Suprapubic skin (tissue), 4 donors: ENCODE results near the gene JSRP1. TPM values are rescaled to one million over a fixed set of nuclear protein-coding genes. Genes with fewer than 3 reads are reported as not detected.

Experiments
- DNase-seq, 2 donors: peaks; one replicate each; pipeline ENCODE4 v3.0.0-alpha.2; 2019; ENCODE audit warnings: low spot score in 2 of 2
- H3K27ac ChIP-seq: fragments of 200-600 bp; sonication (generic); one replicate; pipeline ENCODE4 v1.5.1; 2019
- H3K27me3 ChIP-seq: fragments of 200-600 bp; sonication (generic); one replicate; pipeline ENCODE4 v1.5.1; 2019
- H3K36me3 ChIP-seq: fragments of 200-600 bp; sonication (generic); one replicate; pipeline ENCODE4 v1.5.1; 2019
- H3K4me1 ChIP-seq: fragments of 200-600 bp; sonication (generic); one replicate; pipeline ENCODE4 v1.5.1; 2019
- H3K4me3 ChIP-seq: fragments of 200-600 bp; sonication (generic); one replicate; pipeline ENCODE4 v1.5.1; 2019; ENCODE audit warnings: mild to moderate bottlenecking
- H3K9me3 ChIP-seq: fragments of 200-600 bp; sonication (generic); one replicate; pipeline ENCODE4 v1.5.1; 2019
- EP300 ChIP-seq: sonication (generic); formaldehyde crosslinking; IDR thresholded peaks from one replicate; pipeline ENCODE4 v1.6.1; 2017; ENCODE audit warnings: antibody characterized with exemption
- POLR2A ChIP-seq, 2 donors: fragments of 450-650 bp; IDR thresholded peaks; one replicate each; pipeline ENCODE4 v1.6.1; 2017; ENCODE audit warnings: antibody characterized with exemption in 2 of 2, mild to moderate bottlenecking in 2 of 2, moderate library complexity in 2 of 2
- POLR2AphosphoS5 ChIP-seq, 3 donors: sonication (generic); formaldehyde crosslinking; IDR thresholded peaks; one replicate each; pipeline ENCODE4 v1.6.1; 2017; ENCODE audit warnings: antibody characterized with exemption in 3 of 3
- WGBS: methylation state at CpG from one replicate; pipeline ENCODE4 v1.1.5; 2018; 5-methylcytosine and 5-hydroxymethylcytosine counted together
- total RNA-seq, 4 donors: library from RNA; depleted of rRNA; stranded (reverse); fragments of >200 nt; gene quantifications; one replicate each; pipeline ENCODE4 v1.1.0, GENCODE V29; 2016
- TF ChIP-seq, protein P1 (sequence below), 2 donors: fragments of 200-600 bp in 1 of 2; fragments of 450-650 bp in 1 of 2; sonication (generic) in 1 of 2; IDR thresholded peaks; one replicate each; pipeline ENCODE4 v1.5.1; 2016 to 2019; ENCODE audit warnings: antibody characterized with exemption in 2 of 2, mild to moderate bottlenecking in 1 of 2, moderate library complexity in 1 of 2

JSRP1 gene
- total RNA-seq, 4 donors from 2014 or later: not detected

DNA sequence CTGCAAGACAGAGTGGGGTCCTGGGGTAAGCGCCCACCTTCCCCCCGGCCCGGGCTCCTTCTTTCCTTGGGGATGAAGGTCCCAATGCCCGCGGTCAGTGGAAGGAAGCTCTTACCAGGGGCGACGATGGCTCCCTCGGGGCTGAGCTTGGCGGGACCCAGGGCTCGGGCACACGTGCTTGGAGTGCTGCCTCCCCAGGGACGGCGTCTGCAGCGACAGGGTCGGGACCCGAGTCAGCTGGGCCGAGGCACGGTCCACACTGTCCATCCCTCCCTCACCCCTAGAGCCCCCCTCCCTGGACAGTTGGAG is 3.5 kb downstream of the JSRP1 start:
- peak overlapping the region; percentile 37 for H3K4me3 ChIP-seq
- TF ChIP-seq, protein P1, sequence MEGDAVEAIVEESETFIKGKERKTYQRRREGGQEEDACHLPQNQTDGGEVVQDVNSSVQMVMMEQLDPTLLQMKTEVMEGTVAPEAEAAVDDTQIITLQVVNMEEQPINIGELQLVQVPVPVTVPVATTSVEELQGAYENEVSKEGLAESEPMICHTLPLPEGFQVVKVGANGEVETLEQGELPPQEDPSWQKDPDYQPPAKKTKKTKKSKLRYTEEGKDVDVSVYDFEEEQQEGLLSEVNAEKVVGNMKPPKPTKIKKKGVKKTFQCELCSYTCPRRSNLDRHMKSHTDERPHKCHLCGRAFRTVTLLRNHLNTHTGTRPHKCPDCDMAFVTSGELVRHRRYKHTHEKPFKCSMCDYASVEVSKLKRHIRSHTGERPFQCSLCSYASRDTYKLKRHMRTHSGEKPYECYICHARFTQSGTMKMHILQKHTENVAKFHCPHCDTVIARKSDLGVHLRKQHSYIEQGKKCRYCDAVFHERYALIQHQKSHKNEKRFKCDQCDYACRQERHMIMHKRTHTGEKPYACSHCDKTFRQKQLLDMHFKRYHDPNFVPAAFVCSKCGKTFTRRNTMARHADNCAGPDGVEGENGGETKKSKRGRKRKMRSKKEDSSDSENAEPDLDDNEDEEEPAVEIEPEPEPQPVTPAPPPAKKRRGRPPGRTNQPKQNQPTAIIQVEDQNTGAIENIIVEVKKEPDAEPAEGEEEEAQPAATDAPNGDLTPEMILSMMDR (IDR thresholded peaks at IDR 0.05): no peak
- no peak for TF ChIP-seq POLR2AphosphoS5 (IDR thresholded peaks at IDR 0.05)
- TF ChIP-seq EP300: no peak
- no peak for TF ChIP-seq POLR2A (IDR thresholded peaks at IDR 0.05)
- no peaks in the 10 kb centered on the region for H3K9me3 ChIP-seq
- 11% methylated on average over 14 of the region's 18 CpGs for WGBS
- peaks cover 44% of the 10 kb centered on the region for H3K4me1 ChIP-seq
- peaks cover 51% of the 10 kb centered on the region for H3K27me3 ChIP-seq
- H3K27ac ChIP-seq: no peak overlapping the region
- peaks cover 15% of the 10 kb centered on the region for H3K36me3 ChIP-seq
- no peak for DNase-seq

DNA sequence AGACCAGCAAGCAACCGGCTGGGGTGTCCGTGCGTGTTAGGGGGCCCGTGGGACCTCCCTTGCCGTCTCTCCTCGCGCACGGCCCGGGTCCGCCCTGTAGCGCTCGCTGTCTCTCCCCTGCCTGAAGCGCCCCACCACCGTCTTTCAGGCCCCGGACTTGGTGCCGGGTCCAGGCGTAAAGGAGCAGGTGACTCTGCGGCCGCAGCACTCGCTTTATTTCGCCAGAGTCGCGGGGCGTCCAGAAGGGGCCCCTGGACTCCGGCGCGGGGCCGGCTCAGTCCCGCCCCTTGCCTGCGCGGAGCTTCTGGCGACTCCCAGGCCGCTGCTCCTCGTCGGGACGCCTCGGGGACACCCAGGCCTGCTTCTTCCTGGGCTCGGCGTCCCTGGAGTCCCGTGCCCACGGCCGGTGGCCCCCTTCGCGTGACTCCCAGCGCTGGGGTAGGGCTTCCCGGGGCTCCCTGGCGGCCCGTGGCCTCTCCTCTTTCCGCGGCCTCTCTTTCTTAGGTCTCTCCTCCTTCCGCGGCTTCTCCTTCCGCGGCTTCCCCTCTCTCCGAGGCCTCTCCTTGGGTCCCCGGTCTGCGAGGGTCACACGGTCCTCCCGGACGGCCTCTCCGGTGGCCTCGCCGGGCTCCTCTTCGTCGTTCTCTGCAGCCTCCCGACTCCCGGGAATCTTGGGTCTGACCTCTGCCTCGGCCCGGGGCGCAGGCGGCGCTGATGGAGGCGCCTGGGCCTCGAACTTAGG is 4.0 kb downstream of the JSRP1 start:
- TF ChIP-seq, protein P1 (IDR thresholded peaks at IDR 0.05): no peak
- TF ChIP-seq EP300: no peak
- no peak for TF ChIP-seq POLR2AphosphoS5 (IDR thresholded peaks at IDR 0.05)
- 8% methylated on average over 53 of the region's 74 CpGs for WGBS
- peaks cover 20% of the 10 kb centered on the region for H3K36me3 ChIP-seq
- H3K4me3 ChIP-seq: peak overlapping the region; percentile 37
- H3K4me1 ChIP-seq: peaks cover 44% of the 10 kb centered on the region
- DNase-seq: no peak
- peaks cover 51% of the 10 kb centered on the region for H3K27me3 ChIP-seq
- no peak overlapping the region for H3K27ac ChIP-seq
- H3K9me3 ChIP-seq: no peaks in the 10 kb centered on the region

DNA sequence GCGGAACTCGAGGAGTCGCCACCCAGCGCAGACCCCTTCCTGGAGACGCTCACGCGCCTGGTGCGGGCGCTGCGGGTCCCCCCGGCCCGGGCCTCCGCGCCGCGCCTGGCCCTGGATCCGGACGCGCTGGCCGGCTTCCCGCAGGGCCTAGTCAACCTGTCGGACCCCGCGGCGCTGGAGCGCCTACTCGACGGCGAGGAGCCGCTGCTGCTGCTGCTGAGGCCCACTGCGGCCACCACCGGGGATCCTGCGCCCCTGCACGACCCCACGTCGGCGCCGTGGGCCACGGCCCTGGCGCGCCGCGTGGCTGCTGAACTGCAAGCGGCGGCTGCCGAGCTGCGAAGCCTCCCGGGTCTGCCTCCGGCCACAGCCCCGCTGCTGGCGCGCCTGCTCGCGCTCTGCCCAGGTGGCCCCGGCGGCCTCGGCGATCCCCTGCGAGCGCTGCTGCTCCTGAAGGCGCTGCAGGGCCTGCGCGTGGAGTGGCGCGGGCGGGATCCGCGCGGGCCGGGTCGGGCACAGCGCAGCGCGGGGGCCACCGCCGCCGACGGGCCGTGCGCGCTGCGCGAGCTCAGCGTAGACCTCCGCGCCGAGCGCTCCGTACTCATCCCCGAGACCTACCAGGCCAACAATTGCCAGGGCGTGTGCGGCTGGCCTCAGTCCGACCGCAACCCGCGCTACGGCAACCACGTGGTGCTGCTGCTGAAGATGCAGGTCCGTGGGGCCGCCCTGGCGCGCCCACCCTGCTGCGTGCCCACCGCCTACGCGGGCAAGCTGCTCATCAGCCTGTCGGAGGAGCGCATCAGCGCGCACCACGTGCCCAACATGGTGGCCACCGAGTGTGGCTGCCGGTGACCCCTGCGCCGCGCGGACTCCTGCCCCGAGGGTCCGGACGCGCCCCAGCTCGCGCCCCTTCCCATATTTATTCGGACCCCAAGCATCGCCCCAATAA is 4.8 kb downstream of the JSRP1 start:
- Histone ChIP-seq H3K4me3 (peak overlapping the region; percentile 37), H3K27me3 (peaks cover 51% of the 10 kb centered on the region), H3K4me1 (peaks cover 44% of the 10 kb centered on the region), H3K36me3 (peaks cover 29% of the 10 kb centered on the region), H3K9me3 (no peaks in the 10 kb centered on the region), H3K27ac (no peak overlapping the region)
- no peak for DNase-seq
- 12% methylated on average over 5 of the region's 125 CpGs for WGBS
- TF ChIP-seq POLR2AphosphoS5 (IDR thresholded peaks at IDR 0.05) (no peak), POLR2A (IDR thresholded peaks at IDR 0.05) (no peak)

DNA sequence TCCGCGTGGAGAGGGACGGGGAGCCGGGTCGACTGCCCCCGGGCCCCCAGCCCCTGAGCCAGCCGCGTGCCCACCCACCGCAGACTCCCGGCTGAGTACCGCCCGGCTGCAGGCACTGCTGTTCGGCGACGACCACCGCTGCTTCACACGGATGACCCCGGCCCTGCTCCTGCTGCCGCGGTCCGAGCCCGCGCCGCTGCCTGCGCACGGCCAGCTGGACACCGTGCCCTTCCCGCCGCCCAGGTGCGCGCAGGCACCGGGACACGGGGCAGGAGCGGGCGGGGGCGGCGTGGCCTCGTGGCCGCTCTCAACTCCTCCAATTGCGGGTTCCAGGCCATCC is 5.5 kb downstream of the JSRP1 start:
- peaks cover 51% of the 10 kb centered on the region for H3K27me3 ChIP-seq

DNA sequence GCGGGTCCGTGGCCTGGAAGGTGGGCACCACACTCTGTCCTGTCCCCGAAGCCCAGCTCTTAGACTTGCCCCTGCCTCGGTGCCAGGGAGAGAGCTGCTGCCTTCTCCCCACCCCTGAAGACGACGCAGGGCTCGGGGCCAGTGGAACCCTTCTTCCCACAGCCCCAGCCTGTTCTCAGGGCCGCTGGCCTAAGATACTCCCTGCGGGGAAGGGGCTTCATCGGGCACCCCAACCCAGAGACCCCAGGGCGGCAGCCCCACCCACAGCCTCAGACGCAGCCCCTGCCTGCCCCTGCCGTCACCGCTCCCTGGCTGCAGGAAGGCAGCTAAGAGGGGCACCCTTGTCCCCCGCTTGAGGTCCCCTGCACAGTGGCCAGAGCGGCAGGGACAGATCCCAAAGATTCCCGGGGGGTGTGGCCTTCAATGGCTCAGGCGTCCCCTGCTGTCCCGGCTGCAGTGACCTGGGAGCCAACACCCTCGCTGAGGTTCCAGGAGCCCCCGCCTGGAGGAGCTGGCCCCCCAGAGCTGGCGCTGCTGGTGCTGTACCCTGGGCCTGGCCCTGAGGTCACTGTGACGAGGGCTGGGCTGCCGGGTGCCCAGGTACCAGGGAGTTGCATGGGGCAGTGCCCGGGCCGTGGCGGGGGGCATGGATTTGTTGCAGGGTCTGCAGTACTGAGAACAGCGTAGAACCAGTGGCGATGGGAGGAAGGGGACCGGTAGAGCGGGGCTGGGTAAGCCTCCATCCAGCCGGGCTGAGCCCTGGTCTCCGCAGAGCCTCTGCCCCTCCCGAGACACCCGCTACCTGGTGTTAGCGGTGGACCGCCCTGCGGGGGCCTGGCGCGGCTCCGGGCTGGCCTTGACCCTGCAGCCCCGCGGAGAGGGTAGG is 6.1 kb downstream of the JSRP1 start:
- H3K27me3 ChIP-seq: peaks cover 51% of the 10 kb centered on the region
- TF ChIP-seq, protein P1 (IDR thresholded peaks at IDR 0.05): no peak
- TF ChIP-seq POLR2A (IDR thresholded peaks at IDR 0.05): no peak
- TF ChIP-seq EP300: no peak
- no peak for TF ChIP-seq POLR2AphosphoS5 (IDR thresholded peaks at IDR 0.05)
- peaks cover 41% of the 10 kb centered on the region for H3K36me3 ChIP-seq
- 32% methylated on average over 18 of the region's 43 CpGs for WGBS
- H3K4me3 ChIP-seq: no peak overlapping the region
- no peak overlapping the region for H3K27ac ChIP-seq
- H3K4me1 ChIP-seq: peaks cover 44% of the 10 kb centered on the region
- DNase-seq: no peak
- H3K9me3 ChIP-seq: no peaks in the 10 kb centered on the region

More for the DNA sequence above, 5.5 kb downstream of the JSRP1 start:
- Histone ChIP-seq H3K36me3 (peaks cover 35% of the 10 kb centered on the region), H3K4me1 (peaks cover 44% of the 10 kb centered on the region), H3K27ac (no peak overlapping the region), H3K9me3 (no peaks in the 10 kb centered on the region), H3K4me3 (peak overlapping the region; percentile 37)
- WGBS: no CpG with 5 or more reads among the region's 40 CpGs
- no peak for DNase-seq
- TF ChIP-seq EP300 (no peak), POLR2A (IDR thresholded peaks at IDR 0.05) (no peak), POLR2AphosphoS5 (IDR thresholded peaks at IDR 0.05) (no peak)
- TF ChIP-seq, protein P1 (IDR thresholded peaks at IDR 0.05): no peak
